Measurements from ENCODE around the gene KATNBL1. TPM values are rescaled to one million over a fixed set of nuclear protein-coding genes. Genes with fewer than 3 reads are reported as not detected.

KATNBL1 gene
- total RNA-seq, 1 donor, result 57.3 TPM

GRCh38 chr15:34243226-34243625, 33.3 kb upstream of the KATNBL1 start:
- H3K4me3 ChIP-seq (ENCODE audit: low read depth, low read length), result no peak overlapping the region
- DNase-seq (ENCODE audit: low read depth), result no peak
- TF ChIP-seq, protein P1, sequence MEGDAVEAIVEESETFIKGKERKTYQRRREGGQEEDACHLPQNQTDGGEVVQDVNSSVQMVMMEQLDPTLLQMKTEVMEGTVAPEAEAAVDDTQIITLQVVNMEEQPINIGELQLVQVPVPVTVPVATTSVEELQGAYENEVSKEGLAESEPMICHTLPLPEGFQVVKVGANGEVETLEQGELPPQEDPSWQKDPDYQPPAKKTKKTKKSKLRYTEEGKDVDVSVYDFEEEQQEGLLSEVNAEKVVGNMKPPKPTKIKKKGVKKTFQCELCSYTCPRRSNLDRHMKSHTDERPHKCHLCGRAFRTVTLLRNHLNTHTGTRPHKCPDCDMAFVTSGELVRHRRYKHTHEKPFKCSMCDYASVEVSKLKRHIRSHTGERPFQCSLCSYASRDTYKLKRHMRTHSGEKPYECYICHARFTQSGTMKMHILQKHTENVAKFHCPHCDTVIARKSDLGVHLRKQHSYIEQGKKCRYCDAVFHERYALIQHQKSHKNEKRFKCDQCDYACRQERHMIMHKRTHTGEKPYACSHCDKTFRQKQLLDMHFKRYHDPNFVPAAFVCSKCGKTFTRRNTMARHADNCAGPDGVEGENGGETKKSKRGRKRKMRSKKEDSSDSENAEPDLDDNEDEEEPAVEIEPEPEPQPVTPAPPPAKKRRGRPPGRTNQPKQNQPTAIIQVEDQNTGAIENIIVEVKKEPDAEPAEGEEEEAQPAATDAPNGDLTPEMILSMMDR (IDR thresholded peaks at IDR 0.05; ENCODE audit: insufficient read depth, low read length), result no peak

GRCh38 chr15:34242331-34242710, 32.4 kb upstream of the KATNBL1 start:
- TF ChIP-seq, protein P1 (IDR thresholded peaks at IDR 0.05; ENCODE audit: insufficient read depth, low read length), result no peak
- H3K4me3 ChIP-seq (ENCODE audit: low read depth, low read length), result no peak overlapping the region
- DNase-seq (ENCODE audit: low read depth), result no peak

DNA sequence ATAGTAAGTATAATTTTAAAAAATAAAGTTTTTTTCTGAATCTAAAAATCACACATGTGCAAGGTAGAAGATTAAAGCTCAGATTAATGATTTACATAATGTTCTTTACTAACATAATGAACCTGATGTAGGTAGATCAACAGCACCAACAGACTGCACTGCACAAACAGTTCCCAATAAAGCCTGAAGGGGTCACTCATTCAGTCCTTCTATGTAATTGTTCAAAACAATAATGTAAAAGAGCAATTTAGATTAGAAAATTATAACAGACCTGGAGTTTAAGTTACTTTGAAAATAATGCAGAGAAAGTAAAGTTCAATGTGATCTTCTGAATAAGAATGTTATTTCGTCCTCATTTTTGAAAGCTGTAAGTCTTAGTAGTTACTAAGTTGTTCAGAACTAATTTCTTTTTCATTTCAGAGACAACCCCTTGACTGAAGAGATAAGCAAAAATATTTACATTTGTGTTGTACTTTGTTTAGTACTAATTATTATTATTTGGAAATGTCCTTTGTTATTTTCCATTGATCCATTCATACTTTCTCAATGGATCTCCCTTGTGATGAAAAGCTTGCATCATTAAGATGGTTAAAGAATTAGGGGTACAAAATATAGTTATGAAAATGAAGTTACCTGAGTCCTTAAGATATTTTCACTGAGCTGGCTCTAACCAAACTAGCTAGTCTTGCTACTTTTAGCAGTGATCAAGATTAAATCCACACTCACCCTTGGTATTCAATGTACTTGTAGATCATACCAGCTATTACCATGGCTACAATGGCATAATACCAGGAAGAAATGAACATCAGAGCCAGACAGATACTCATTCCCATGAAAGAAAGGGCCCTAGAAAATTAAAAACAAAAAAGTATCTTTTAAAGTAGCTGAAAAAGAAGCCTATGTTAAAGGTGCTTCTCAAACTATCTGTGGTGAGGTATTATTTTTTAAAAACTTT, 31.8 kb upstream of the KATNBL1 start:
- DNase-seq (ENCODE audit: low read depth), result peak; percentile 65
- TF ChIP-seq, protein P1 (IDR thresholded peaks at IDR 0.05; ENCODE audit: insufficient read depth, low read length), result peak; percentile 86
- H3K4me3 ChIP-seq (ENCODE audit: low read depth, low read length), result no peak overlapping the region

- H3K4me3 ChIP-seq (ENCODE audit: low read depth, low read length), result no peak overlapping the region
- no peak for DNase-seq (ENCODE audit: low read depth)
- TF ChIP-seq, protein P1 (IDR thresholded peaks at IDR 0.05; ENCODE audit: insufficient read depth, low read length), result no peak
Observed at GRCh38 chr15:34240537-34240936, 30.6 kb upstream of the KATNBL1 start.

DNA sequence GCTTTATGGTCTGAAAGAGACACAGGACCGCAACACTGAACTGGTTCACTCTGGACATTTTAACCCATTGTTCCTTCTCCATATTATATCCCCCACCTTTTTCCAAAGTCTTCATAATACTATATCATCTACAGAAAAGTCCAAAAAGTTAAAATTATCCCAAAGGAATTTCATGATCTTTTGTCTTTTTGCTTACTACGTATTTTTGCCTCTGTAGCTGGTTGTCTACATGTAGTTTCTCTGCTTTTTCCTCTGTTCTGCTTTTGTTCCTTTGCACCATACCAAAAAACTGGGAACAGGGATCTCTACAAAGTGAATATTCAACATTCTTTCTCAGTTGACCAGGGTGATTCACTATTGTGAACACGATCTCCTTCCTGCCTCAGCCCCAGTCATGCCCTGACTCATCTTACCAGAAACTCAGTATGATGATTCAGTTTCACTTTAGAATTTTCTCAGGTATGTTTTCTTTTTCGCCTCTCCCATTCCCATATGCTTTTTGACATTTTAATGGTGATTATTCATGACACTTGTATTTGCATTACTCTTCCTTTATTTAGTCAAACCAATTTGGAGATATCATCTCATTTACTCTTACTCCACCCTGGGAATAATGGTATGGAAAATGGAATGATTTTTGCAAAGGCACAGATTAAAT, 29.4 kb upstream of the KATNBL1 start:
- TF ChIP-seq, protein P1 (IDR thresholded peaks at IDR 0.05; ENCODE audit: insufficient read depth, low read length), result no peak
- peak; percentile 82 for DNase-seq (ENCODE audit: low read depth)
- peak overlapping the region; percentile 27 for H3K4me3 ChIP-seq (ENCODE audit: low read depth, low read length)

GRCh38 chr15:34233614-34234013, 23.7 kb upstream of the KATNBL1 start:
- TF ChIP-seq, protein P1 (IDR thresholded peaks at IDR 0.05; ENCODE audit: insufficient read depth, low read length), result no peak
- no peak overlapping the region for H3K4me3 ChIP-seq (ENCODE audit: low read depth, low read length)
- DNase-seq (ENCODE audit: low read depth), result no peak

Data from fibroblast of the aortic adventitia (primary cell).